GM19468 (cell line): Measurements from ENCODE around the gene TMEM151B.

Experiments
- ATAC-seq: cut with Tn5 transposase; IDR thresholded peaks from one replicate; pipeline ENCODE4 v1.9.1; 2021; ENCODE audit warnings: mild to moderate bottlenecking, moderate library complexity, moderate number of reproducible peaks; ENCODE audit not compliant: unreplicated experiment; ENCODE audit errors: extremely low read depth

TMEM151B gene

DNA sequence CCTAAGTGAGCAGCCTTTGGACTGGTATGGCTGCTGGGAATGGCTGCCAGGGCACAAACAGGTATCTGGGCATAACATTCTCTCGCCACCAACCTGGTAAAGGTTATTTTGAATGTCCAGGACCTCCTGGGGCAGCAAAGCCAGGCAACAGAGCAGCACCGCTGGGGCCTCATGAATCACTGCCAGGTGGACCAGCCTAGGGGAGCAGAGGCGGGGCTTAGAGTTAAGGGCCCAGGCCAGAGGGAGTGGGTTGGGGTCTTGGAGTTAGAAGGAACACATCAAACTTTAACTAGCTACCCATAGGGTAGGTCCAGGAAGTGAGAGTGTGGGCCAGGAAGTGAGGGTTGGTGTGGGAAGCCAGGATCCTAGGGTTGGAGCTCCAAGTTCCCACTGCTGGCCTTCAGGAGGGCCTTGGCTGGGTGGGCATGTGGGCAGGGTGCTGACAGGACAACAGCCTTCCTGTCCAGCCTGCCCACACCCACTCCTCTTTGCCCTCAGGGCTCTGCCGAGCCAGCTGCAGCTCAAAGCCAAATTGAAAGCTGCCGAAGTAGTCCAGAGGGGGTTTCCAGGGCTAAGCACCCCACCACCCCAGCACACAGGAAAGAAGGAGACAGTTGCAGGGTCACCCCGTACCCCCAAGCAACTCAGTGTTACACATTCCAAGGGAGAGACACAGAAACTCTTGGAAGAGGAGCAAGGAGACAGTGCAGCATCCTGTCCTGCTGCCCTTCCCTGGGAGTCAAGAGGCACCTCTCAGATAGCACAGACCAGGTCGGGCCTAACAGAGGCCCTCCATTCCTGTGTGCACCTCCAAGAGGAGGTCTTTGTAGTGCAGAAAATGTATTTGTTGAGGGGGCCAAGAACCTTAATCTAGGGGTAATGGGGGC, 7.5 kb upstream of the TMEM151B start:
- no peak for ATAC-seq

DNA sequence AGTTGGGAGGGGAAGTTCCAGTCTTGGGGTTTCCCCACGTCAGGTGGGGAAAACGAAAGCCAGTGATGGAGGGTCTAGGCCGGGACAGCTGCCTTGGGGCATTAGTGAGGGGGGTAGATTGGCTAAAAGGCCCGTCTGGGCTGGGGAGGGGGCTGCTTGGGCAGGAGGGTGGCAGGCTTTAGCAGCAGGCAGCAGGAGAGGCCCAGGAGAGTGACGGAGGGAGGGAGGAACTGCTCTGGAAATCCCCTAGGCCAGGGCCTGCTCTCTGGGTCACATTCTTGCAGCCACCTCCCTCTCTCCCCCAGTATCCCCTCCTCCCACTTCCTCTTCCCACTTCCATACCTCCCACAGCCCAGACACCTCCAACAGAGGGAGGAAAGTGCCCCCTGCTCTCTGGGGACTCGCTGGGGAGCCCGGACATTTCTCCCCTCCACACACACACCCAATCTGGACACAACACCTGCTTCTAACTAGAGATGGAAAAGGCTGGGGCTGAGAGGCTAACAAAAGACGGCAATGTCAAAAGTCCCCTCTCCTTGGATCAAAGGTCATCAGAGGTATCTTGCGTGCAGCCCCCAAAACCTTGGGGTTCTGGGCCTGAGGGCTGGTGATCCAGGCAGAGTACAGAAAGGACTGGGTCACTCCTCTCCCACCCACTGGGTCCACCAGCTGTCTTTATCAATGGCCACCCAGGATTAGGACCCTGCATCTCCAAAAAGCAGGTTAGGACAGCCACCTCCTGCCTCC, 6.7 kb upstream of the TMEM151B start:
- no peak for ATAC-seq

DNA sequence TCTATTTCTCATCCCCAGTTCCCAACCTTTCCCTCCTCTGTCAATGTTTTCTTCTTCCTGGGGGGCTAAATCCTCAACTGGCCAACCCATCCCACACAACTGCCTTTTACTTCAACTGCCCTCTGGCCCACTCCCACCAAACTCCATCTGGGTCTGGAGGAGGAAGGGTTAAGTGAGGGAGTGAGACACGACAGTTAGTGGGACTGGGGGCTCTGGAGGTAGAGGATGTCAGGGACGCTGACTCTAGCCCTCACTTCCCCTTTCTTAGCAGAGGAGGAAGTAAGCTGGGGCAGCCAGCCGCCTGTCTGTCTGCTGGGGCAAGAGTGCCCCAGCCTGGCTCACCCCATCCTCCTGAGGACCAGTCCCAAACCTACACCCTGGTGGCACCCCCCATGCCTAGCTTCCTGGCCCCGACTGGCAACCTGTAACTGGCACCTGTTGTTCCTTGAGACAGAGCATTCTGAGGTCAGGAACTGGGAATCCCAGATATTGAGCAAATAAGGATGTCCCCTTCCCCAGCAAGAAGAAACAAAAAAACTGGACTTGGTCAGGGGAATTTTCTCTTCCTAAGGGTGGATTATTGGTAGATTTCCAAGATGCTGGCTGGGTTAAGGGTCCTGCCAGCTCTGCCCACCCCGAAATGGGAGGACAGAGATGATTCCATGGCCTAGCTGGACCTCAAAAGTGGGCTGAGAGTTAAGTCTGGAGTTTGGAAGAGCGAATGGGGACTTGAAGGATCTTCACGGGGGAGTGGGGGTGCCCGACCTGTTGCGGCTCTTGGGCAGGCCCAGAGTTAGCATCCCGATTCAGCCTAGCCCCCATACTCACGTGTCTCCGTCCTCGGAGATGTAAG, 5.9 kb upstream of the TMEM151B start:
- ATAC-seq = peak; percentile 23

DNA sequence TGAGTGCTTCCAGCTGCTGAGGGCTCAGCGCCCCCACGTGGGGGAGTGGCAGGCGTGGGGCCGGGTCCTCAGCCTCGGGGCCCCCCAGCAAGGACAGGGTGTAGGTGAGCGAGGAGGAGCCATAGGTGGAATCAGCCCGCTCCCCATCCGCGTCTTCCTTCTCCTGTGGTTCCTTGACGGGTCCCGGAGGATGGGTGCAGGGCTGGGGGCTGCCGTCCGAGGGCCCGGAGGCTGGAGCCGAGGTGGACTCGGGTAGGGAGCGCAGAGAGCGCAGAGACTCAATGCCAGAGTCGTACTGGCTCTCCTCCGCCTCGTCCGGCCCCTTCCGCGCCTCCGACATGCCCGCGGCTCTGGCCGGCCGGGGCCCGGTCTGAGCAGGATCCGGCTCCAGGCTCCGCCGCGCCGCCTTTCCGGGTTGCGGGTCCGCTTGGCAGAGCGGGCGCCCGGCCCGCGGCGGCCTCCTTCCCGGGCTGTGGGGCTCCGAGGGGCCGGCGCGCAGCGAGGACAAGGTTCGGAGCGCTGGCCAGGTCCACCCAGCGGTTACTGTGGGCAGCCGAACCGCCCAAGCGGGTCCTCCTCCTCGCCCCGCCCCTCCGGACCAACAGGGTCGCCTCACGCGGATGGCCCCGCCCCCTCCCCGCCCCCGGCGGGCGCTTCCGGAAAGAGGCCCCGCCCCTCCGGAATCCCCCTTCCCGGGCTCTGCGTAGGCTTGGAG, 5.1 kb upstream of the TMEM151B start, which contains the start of gene NFKBIE:
TSS of gene NFKBIE (minus strand) at position 545 of the 715 bp plus-strand sequence. CDS start at position 340, 205 bp downstream.
- peak; percentile 41 for ATAC-seq

DNA sequence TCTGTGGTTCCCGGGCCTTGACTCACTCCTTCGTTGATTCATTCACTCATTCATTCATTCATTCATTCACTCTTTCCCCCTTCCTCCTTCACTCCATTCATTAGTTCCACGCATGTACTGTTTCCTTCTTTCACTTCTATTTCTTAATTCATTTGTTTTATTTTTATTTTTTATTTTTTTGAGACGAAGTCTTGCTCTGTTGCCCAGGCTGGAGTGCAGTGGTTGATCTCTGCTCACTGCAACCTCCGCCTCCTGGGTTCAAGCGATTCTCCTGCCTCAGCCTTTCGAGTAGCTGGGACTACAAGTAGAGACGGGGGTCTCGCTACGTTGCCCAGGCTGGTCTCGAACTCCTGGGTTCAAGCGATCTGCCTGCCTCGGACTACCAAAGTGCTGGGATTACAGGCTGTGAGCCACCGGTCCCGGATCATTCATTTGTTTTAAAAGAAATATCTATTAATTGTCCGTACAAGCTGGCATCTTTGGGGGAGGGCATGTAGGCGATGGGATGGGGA, 4.5 kb upstream of the TMEM151B start:
- no peak for ATAC-seq

DNA sequence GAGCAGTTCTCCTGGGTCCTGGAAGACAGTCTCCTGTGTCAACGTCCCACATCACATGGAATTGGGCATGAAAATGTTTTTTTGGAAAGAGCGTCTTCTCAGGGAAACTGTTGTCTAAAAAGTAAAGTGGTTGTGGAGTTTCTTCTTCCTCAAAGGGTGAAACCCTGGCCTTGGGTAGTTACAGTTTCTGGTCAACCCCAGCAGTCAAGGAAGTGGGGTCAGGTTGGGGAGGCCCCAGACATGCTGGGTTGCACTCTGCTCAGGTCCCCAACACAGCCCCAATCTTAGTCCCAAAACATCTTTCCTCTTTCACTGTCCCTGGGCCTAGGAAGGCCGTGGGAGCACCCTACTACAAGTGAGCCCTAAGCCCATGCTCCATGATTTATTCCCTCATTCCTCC, 3.9 kb upstream of the TMEM151B start:
- no peak for ATAC-seq

DNA sequence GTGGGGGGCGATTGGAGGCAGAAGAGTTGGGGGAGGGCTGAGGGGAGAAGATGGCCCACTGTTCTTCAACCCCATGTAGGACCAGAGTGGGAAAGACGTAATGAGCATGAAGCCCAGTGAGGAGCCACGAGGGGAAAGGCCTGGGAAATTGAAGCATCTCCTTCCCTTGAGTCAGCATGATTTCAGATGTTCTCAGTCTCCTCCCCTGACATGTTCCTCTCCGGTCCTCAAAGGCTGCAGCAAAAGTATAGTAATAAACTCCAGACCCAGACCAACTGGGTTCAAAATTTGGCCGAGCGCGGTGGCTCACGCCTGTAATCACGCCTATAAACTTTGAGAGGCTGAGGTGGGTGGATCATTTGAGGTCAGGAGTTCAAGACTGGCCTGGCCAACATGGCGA, 3.0 kb upstream of the TMEM151B start:
- ATAC-seq = no peak

DNA sequence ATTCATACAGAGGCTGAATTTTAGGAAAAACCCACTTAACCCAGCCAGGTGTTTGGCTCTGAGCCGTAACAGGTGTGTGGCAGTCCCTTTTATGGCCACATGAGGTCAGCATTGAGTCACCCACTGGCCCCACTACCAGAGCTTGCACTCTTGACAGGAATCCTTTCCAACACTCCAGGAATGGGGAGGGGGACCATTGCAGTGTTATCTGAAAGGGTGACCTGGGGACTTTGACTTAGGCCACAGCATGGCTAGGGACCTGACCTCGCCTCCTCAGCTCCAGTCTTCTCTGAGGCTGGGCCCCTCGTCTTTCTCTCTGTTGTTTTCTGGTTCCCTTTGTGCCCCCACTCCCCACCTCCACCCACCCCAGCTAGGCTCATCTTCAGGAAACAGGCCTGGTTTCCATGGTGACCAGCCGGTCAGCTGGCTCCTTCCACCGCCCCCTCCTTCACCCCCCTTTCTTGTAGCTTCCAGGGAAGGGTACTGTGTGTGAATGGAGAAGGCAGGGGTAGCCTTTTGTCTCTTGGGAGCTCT, 2.1 kb upstream of the TMEM151B start:
- ATAC-seq = no peak

DNA sequence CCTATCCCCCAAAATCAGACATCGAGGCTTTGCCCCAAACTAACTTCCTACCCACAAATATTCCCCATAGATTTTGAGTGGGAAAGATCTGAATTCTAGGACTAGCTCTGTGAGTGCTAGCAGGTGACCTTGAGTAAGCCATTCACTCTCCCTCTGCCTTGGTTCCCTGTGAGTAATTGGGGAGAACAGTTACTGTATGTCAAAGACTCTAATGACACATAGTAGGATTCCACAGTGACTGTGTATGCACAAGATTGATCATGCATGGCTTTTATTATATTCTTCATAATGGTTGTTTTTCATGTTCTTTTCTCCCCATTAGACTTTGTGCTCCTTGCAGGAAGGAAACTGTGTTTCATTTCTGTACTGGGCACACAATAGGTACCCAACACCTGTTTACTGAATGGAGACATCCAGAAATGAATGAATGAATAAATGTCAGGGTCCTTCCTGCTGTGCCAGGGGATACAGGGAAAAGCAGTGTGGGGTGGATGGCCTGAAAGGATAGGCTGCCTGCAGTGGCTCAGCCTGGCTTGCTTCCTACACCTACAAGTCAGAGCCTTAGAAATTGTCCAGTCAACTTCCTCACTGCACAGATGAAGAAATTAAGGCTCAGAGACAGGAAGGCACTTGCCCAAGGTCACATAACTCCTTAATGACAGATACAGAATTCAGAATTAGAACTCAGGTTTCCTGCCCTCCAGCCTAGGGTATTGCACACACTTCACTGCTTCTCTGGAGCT, 901 bp upstream of the TMEM151B start:
- ATAC-seq = no peak

DNA sequence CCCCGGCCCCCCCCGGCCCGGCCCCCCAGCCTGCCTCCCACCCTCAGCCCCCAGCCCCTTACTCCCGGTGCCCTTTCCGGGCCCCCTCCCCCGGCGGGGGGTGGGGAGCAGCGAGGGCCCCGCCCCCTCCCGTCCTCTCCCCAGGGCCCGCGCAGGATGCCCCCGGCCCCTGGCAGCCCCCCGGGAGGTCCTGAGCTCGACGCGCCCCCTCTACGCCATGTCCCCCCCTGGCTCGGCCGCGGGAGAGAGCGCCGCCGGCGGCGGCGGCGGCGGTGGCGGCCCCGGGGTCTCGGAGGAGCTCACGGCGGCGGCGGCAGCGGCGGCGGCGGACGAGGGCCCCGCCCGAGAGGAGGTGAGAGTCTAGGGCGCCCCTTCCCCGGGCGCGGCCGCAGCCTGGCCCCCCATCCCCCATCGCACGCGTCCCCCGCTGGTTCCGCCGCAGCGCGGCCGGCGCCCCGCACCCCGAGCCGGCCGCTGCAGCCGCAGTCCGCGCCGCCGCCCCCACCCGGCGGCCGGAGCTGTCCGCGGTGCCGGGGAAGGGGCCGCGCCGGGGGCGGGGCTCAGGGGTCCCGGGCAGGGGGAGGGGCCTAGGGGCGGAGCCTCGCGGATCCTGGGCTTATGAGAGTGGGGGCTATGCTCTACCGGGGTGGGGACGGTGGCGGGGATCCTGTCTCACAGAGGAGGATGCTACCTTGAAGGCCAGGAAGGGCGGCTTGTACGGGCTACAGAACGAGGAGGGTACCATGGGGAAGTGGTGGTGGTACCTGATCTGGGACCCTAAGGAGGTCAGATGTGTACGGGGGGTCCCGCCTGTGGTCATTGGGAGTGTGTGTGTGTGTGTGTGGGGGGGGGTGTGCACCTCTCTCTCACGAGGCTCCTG, 516 bp downstream of the TMEM151B start:
- no peak for ATAC-seq

DNA sequence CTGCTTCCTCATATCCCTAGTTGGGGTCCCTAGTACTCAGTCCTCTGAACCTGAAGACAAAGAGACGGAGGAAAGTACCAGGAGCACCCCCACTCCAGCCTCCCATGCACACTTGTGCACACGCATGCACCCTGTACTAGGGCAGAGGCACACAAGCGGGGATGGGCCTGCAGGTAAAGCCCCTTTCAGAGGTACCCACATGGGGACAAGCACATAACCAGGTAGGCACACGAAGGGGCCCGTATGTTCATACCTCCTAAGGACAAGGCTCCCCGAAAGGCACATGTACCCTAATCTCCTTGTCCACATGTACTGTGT, 1.1 kb downstream of the TMEM151B start:
- ATAC-seq = no peak

DNA sequence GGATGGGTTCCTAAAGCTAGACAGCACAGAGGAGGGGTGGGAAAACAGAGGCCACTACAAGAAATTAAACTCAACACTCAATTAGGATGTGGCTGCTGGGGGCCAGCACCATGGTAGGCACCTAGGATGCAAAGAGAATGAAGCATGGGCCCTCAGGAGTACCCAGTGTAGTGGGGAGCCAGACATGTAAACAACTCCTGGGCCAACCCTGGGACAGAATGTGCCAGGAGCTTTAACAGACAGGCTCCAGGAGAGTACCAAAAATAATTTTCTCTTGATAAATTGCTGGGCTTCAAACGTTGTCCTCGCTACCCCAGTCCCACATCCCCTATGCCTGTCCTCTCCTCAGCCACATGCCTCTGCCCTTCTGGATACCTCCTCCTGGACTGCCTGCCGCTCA, 1.7 kb downstream of the TMEM151B start:
- no peak for ATAC-seq

DNA sequence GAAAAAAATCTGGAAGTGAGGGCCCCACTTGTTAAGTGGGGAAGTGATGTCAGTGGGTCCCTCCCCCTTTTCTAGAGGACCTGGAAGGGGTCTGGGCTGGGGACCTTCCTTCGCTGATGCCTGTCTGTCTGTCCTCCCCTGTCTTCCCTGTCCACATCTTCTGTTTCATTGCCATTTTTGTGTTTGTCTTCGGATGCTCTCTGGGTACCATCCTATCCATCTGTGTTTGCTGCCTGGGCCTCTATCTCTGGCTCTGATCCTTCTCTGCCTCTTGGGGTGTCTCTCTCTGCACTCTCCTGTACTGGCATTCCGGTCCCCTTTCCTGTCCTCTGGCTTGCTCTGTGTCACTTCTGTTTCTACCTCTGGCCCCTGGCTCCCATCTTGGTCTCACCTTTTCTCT, 2.3 kb downstream of the TMEM151B start:
- no peak for ATAC-seq

DNA sequence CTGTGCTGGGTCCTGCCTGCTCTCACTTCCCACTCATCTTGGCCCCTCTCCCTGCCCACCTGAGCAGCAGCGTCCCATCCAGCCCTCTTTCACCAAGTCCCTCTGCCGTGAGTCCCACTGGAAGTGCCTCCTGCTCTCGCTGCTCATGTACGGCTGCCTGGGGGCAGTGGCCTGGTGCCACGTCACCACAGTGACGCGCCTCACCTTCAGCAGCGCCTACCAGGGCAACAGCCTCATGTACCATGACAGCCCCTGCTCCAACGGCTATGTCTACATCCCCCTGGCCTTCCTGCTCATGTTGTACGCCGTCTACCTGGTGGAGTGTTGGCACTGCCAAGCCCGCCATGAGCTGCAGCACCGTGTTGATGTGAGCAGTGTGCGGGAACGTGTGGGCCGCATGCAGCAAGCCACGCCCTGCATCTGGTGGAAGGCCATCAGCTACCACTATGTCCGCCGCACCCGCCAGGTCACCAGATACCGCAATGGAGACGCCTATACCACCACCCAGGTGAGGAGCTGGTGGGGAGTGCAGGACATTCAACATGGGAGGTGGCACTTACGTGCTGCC, 2.8 kb downstream of the TMEM151B start:
- ATAC-seq = no peak

DNA sequence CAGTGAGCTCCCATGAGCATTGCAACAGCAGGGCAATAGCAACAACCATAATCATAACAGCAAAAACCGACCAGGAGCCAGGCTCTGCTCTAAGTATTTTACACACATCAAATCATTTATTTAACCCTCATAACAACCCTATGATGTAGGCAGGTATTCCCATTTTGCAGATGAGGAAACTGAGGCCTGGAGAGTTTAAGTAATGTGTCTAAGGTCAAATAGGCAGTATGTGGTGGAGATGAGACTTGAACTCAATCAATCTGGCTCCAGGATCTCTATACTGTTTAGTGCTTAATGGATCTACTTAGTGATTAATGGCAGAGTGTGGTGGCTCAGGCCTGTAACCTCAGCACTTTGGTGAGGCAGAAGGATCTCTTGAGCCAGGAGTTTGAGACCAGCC, 3.4 kb downstream of the TMEM151B start:
- ATAC-seq = no peak

DNA sequence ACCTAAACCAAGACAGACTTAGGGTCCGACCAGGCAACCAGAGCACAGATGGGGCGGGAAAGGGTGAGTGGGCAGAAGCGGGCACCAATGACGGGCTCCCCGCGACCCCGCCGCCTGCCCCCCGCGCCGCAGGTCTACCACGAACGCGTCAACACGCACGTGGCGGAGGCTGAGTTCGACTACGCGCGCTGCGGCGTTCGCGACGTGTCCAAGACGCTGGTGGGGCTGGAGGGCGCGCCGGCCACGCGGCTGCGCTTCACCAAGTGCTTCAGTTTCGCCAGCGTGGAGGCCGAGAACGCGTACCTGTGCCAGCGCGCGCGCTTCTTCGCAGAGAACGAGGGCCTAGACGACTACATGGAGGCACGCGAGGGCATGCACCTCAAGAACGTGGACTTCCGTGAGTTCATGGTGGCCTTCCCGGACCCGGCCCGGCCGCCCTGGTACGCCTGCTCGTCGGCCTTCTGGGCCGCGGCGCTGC, 5.1 kb downstream of the TMEM151B start:
- no peak for ATAC-seq
